ENCODE measurements around the gene ATXN7. TPM values are rescaled to one million over a fixed set of nuclear protein-coding genes. Genes with fewer than 3 reads are reported as not detected.

ATXN7 gene
- total and polyA plus RNA-seq, 4 donors: 2.8 to 13.6 (median 5.6) TPM

DNA sequence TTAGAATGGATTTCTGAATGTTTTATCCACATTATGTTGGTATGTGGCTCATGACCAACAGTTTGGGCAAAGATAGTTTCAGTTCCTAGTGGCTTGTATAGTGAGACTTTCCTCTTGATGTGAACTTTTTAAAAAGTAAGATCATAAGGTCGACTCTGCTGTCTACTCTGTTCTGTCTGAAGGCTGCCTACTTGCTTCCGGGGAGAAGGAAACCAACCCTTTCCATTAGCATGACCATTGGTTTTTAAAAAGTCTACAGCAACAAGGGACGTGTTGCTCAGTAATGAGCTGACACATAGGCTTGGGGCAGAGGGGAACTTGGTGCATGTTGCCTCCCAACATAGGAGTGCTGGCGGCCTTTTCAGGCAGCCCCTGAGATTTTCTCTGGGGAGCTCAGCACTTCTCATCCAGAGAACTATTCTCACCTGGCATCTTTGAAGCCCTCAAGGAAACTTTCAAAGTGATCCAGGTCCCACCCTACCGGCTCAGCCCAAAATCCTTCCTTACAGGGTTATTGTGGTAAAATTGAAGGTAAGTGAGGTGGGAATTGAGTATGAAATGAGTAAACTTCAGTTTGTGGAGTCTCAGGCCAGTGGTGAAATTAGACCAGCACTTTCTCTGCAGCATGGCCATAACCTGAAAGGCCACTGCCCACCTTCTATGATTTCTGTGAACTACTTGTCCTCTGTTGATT, 129.0 kb downstream of the ATXN7 start:
- H3K27ac ChIP-seq (ENCODE audit: low read depth in 1 of 2, low read length in 2 of 2): no peak overlapping the region
- no peak for TF ChIP-seq FOXA2 (IDR thresholded peaks at IDR 0.05)
- no peak overlapping the region for H3K4me3 ChIP-seq (ENCODE audit: low read depth in 1 of 3, low read length in 3 of 3)
- peaks cover 0 to 4% (median under 1%) of the 10 kb centered on the region in 4 donors for H3K4me1 ChIP-seq (ENCODE audit: control insufficient read depth in 4 of 4, insufficient read depth in 4 of 4, low read length in 3 of 4)
- no peak overlapping the region for H3K9ac ChIP-seq (ENCODE audit: low read depth in 1 of 2, low read length in 2 of 2)
- peaks cover 8 to 76% (median 65%) of the 10 kb centered on the region in 4 donors for H3K36me3 ChIP-seq (ENCODE audit: control insufficient read depth in 4 of 4, insufficient read depth in 3 of 4, low read depth in 1 of 4, low read length in 3 of 4)
- H3K9me3 ChIP-seq (ENCODE audit: control insufficient read depth in 4 of 4, low read length in 3 of 4): no peaks in the 10 kb centered on the region
- H3K27me3 ChIP-seq (ENCODE audit: control insufficient read depth in 4 of 4, insufficient read depth in 4 of 4, low read length in 3 of 4): no peaks in the 10 kb centered on the region
- DNase-seq (ENCODE audit: low spot score): no peak
- 87% methylated on average over 5 of the region's 5 CpGs for WGBS

DNA sequence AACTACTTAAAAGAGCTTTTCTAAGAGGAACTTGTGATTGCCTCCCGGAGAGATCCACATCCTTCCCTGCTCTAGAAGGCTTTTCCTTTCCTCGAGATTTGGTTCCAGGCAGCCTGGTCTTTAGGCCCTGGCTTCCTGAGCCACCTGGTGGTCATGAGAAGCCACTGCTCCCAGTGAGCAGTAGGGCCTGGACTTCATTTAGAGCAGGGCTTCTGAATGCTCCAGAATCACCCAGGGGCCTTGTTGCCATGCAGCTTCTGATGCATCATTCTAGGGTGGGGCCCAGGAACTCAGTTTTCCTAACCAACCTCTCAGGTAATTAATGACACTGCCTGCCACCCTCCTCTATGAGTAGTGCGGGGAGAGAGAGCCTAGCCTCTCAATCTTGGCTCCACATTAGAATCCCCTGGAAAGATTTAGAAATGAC, 130.0 kb downstream of the ATXN7 start:
- TF ChIP-seq FOXA1 (IDR thresholded peaks at IDR 0.05): no peak
- TF ChIP-seq TAF1 (conservative IDR thresholded peaks at IDR 0.05): no peak
- TF ChIP-seq, protein P1, sequence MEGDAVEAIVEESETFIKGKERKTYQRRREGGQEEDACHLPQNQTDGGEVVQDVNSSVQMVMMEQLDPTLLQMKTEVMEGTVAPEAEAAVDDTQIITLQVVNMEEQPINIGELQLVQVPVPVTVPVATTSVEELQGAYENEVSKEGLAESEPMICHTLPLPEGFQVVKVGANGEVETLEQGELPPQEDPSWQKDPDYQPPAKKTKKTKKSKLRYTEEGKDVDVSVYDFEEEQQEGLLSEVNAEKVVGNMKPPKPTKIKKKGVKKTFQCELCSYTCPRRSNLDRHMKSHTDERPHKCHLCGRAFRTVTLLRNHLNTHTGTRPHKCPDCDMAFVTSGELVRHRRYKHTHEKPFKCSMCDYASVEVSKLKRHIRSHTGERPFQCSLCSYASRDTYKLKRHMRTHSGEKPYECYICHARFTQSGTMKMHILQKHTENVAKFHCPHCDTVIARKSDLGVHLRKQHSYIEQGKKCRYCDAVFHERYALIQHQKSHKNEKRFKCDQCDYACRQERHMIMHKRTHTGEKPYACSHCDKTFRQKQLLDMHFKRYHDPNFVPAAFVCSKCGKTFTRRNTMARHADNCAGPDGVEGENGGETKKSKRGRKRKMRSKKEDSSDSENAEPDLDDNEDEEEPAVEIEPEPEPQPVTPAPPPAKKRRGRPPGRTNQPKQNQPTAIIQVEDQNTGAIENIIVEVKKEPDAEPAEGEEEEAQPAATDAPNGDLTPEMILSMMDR (IDR thresholded peaks at IDR 0.05; ENCODE audit: low read depth, low read length, missing input control): peak; percentile 96
- no peak for TF ChIP-seq FOXA2 (IDR thresholded peaks at IDR 0.05)
- no peak for TF ChIP-seq HNF4A (conservative IDR thresholded peaks at IDR 0.05)
- TF ChIP-seq, protein P2, sequence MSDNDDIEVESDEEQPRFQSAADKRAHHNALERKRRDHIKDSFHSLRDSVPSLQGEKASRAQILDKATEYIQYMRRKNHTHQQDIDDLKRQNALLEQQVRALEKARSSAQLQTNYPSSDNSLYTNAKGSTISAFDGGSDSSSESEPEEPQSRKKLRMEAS (IDR thresholded peaks at IDR 0.05): no peak
- TF ChIP-seq GABPA (IDR thresholded peaks at IDR 0.05 in 1 of 2, conservative IDR thresholded peaks at IDR 0.05 in 1 of 2): no peak
- TF ChIP-seq EGR1 (IDR thresholded peaks at IDR 0.05; ENCODE audit: low read depth in 2 of 2): no peak
- TF ChIP-seq, protein P3, sequence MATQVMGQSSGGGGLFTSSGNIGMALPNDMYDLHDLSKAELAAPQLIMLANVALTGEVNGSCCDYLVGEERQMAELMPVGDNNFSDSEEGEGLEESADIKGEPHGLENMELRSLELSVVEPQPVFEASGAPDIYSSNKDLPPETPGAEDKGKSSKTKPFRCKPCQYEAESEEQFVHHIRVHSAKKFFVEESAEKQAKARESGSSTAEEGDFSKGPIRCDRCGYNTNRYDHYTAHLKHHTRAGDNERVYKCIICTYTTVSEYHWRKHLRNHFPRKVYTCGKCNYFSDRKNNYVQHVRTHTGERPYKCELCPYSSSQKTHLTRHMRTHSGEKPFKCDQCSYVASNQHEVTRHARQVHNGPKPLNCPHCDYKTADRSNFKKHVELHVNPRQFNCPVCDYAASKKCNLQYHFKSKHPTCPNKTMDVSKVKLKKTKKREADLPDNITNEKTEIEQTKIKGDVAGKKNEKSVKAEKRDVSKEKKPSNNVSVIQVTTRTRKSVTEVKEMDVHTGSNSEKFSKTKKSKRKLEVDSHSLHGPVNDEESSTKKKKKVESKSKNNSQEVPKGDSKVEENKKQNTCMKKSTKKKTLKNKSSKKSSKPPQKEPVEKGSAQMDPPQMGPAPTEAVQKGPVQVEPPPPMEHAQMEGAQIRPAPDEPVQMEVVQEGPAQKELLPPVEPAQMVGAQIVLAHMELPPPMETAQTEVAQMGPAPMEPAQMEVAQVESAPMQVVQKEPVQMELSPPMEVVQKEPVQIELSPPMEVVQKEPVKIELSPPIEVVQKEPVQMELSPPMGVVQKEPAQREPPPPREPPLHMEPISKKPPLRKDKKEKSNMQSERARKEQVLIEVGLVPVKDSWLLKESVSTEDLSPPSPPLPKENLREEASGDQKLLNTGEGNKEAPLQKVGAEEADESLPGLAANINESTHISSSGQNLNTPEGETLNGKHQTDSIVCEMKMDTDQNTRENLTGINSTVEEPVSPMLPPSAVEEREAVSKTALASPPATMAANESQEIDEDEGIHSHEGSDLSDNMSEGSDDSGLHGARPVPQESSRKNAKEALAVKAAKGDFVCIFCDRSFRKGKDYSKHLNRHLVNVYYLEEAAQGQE (IDR thresholded peaks at IDR 0.05): no peak
- TF ChIP-seq SP1 (IDR thresholded peaks at IDR 0.05): no peak
- TF ChIP-seq RAD21 (IDR thresholded peaks at IDR 0.05): peak; percentile 99
- no peak for TF ChIP-seq JUND (IDR thresholded peaks at IDR 0.05)
- TF ChIP-seq, protein P4, sequence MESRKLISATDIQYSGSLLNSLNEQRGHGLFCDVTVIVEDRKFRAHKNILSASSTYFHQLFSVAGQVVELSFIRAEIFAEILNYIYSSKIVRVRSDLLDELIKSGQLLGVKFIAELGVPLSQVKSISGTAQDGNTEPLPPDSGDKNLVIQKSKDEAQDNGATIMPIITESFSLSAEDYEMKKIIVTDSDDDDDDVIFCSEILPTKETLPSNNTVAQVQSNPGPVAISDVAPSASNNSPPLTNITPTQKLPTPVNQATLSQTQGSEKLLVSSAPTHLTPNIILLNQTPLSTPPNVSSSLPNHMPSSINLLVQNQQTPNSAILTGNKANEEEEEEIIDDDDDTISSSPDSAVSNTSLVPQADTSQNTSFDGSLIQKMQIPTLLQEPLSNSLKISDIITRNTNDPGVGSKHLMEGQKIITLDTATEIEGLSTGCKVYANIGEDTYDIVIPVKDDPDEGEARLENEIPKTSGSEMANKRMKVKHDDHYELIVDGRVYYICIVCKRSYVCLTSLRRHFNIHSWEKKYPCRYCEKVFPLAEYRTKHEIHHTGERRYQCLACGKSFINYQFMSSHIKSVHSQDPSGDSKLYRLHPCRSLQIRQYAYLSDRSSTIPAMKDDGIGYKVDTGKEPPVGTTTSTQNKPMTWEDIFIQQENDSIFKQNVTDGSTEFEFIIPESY (IDR thresholded peaks at IDR 0.05): no peak
- TF ChIP-seq YY1 (IDR thresholded peaks at IDR 0.05): no peak
- TF ChIP-seq HNF4G (IDR thresholded peaks at IDR 0.05): no peak
- no peaks in the 10 kb centered on the region for H3K9me3 ChIP-seq (ENCODE audit: control insufficient read depth in 4 of 4, low read length in 3 of 4)
- no peak overlapping the region for H3K9ac ChIP-seq (ENCODE audit: low read depth in 1 of 2, low read length in 2 of 2)
- no peaks in the 10 kb centered on the region for H3K27me3 ChIP-seq (ENCODE audit: control insufficient read depth in 4 of 4, insufficient read depth in 4 of 4, low read length in 3 of 4)
- WGBS: 35% methylated on average over 3 of the region's 3 CpGs
- no peak overlapping the region for H3K27ac ChIP-seq (ENCODE audit: low read depth in 1 of 2, low read length in 2 of 2)
- peaks cover 8 to 67% (median 60%) of the 10 kb centered on the region in 4 donors for H3K36me3 ChIP-seq (ENCODE audit: control insufficient read depth in 4 of 4, insufficient read depth in 3 of 4, low read depth in 1 of 4, low read length in 3 of 4)
- DNase-seq (ENCODE audit: low spot score): peak; percentile 54
- no peak overlapping the region for H3K4me3 ChIP-seq (ENCODE audit: low read depth in 1 of 3, low read length in 3 of 3)
- H3K4me1 ChIP-seq (ENCODE audit: control insufficient read depth in 4 of 4, insufficient read depth in 4 of 4, low read length in 3 of 4): peaks cover 0 to 10% (median 5%) of the 10 kb centered on the region in 4 donors

Measured in liver (tissue), 9 donors.